Cardiac muscle cell (in vitro differentiated cells and primary cell): ENCODE data around the gene LANCL3. TPM values are rescaled to one million over a fixed set of nuclear protein-coding genes. Genes with fewer than 3 reads are reported as not detected.

Source experiments
- DNase-seq, 2 donors: peaks; one replicate each; pipeline versions ENCODE4 v3.0.0 to v3.0.0-alpha.2; 2010 to 2017; ENCODE audit warnings: low read depth in 1 of 2, low spot score in 1 of 2
- H3K27ac ChIP-seq: fragments of 200-600 bp; sonication (generic); 2 replicates; pipeline ENCODE4 v1.5.1; 2016
- H3K27me3 ChIP-seq: fragments of 200-600 bp; sonication (generic); 2 replicates; pipeline ENCODE4 v1.6.0; 2016; ENCODE audit warnings: control low read depth
- H3K36me3 ChIP-seq: fragments of 200-600 bp; sonication (generic); 2 replicates; pipeline ENCODE4 v1.5.1; 2016; ENCODE audit warnings: control low read depth
- H3K4me1 ChIP-seq: fragments of 200-600 bp; sonication (generic); 2 replicates; pipeline ENCODE4 v1.8.1; 2017; ENCODE audit warnings: low read depth, mild to moderate bottlenecking, mixed run types
- H3K4me3 ChIP-seq: fragments of 200-600 bp; sonication (generic); 2 replicates; pipeline ENCODE4 v1.5.1; 2016; ENCODE audit warnings: mild to moderate bottlenecking
- H3K9me3 ChIP-seq: fragments of 200-600 bp; sonication (generic); 2 replicates; pipeline ENCODE4 v1.5.1; 2017; ENCODE audit warnings: low read depth, mild to moderate bottlenecking, control low read depth
- polyA plus RNA-seq: library from polyadenylated mRNA; unstranded; fragments of >200 nt; fragmentation: Nextera tagmentation; extraction: Ambion mirVana; gene quantifications from 2 replicates; pipeline ENCODE4 v1.2.1, GENCODE V29; 2016
- total RNA-seq: library from RNA; depleted of rRNA; stranded (reverse); fragments of >200 nt; gene quantifications from 2 replicates; pipeline ENCODE4 v1.2.3, GENCODE V29; 2016
- TF ChIP-seq, protein P1 (sequence below): IDR thresholded peaks from 2 replicates; pipeline ENCODE4 v1.5.1; 2012; ENCODE audit warnings: low read depth, mild to moderate bottlenecking, low read length

LANCL3 gene
- total and polyA plus RNA-seq, 2 experiments from 2014 or later: 0.33 TPM; not detected in 1

DNA sequence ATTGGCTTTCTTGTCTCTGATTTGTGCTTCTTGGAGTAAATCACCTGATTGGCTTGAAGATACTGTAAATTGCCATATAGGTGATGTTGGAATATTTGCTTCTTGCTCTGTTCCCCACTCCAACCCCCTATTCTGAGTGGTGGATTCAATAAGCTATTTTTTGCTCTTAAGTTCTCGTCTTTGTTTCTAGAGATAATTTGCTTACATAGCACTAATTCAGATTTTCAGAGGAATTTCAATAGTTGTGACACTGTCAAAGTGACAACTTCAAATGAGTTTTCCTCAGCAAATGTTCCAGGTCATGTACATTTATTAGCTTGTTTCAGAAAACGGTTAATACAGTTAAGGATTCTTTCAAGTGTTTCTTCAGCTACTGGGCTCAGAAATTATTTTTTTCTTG, 18.6 kb downstream of the LANCL3 start:
- no peak for DNase-seq
- Histone ChIP-seq H3K9me3 (no peaks in the 10 kb centered on the region), H3K4me1 (no peaks in the 10 kb centered on the region), H3K27ac (no peak overlapping the region), H3K36me3 (no peaks in the 10 kb centered on the region), H3K4me3 (no peak overlapping the region), H3K27me3 (no peaks in the 10 kb centered on the region)
- TF ChIP-seq, protein P1, sequence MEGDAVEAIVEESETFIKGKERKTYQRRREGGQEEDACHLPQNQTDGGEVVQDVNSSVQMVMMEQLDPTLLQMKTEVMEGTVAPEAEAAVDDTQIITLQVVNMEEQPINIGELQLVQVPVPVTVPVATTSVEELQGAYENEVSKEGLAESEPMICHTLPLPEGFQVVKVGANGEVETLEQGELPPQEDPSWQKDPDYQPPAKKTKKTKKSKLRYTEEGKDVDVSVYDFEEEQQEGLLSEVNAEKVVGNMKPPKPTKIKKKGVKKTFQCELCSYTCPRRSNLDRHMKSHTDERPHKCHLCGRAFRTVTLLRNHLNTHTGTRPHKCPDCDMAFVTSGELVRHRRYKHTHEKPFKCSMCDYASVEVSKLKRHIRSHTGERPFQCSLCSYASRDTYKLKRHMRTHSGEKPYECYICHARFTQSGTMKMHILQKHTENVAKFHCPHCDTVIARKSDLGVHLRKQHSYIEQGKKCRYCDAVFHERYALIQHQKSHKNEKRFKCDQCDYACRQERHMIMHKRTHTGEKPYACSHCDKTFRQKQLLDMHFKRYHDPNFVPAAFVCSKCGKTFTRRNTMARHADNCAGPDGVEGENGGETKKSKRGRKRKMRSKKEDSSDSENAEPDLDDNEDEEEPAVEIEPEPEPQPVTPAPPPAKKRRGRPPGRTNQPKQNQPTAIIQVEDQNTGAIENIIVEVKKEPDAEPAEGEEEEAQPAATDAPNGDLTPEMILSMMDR: no peak

DNA sequence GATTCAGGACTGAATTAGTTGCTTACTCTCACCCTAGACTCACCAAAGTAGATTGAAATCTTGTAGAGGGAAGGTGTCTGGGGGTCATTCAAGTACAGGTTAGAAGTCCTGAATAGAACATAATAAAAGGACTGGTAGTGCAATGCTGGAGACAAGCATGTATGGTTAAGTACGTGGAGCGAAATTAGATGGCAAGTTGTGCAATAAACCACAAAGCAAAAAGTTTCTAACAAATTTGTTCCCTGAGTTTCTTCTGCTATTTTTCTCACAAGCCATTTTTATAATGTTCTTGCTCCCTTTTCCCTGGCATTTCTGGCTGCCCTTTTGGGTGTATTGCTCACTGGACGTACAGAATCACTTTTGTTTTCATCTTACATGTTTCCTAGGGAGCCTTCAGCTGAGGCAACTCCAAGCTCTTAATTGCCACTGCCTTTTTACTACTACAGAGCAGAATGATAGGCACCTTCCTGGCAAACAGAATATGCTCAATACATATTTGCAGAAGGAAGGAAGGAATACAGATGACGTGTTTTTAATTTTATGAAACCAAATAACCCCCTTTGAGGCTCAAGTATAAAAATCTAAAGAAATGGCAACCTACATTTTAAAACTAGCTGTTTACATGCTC, 23.4 kb downstream of the LANCL3 start:
- Histone ChIP-seq H3K9me3 (no peaks in the 10 kb centered on the region), H3K27me3 (no peaks in the 10 kb centered on the region), H3K4me1 (no peaks in the 10 kb centered on the region), H3K4me3 (no peak overlapping the region), H3K27ac (no peak overlapping the region), H3K36me3 (no peaks in the 10 kb centered on the region)
- DNase-seq: no peak
- TF ChIP-seq, protein P1: no peak

DNA sequence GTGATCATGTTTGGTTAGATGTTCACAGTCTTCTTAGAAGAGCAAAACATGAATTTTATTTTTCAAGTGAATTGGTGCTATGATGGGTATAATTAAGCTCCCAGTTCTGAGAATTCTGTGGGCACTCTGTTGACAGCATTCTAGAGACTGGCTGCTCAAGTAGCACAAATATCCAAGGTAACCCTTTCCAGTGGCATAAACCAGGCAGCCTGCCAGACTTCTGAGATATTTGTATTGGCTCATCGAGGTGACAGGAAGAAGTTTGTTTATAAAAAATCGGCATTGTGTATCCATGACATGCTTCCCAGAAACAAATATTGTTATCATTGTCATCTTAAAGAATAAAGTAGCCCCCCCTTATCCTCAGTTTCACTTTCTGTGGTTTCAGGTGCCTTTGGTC, 28.3 kb downstream of the LANCL3 start:
- Histone ChIP-seq H3K27ac (no peak overlapping the region), H3K9me3 (no peaks in the 10 kb centered on the region), H3K27me3 (no peaks in the 10 kb centered on the region), H3K36me3 (no peaks in the 10 kb centered on the region), H3K4me1 (no peaks in the 10 kb centered on the region), H3K4me3 (no peak overlapping the region)
- TF ChIP-seq, protein P1: no peak
- no peak for DNase-seq

DNA sequence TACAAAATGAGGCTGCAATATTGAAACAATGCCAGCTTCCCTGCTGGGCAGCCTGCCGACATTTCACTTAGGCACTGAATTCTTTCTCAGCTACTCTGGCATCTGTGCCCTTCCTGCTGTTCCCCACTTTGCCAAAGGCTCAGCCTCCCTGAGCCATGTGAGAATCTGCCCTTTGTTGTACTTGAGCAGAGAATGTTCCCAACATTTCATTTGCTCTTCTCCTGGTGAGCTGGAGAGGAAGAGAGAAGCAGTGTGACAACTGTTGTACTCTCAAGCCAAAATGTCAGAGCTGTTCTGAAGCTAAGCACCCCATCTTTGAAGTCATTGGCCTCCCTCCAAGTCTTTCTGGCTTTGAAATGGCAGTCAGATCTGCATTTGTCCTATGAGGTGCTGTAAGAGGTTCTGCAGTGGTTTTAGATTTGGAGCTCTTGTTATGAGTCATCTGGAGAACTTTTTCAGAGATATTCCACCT, 32.5 kb downstream of the LANCL3 start:
- no peak overlapping the region for H3K27ac ChIP-seq
- H3K36me3 ChIP-seq: no peaks in the 10 kb centered on the region
- TF ChIP-seq, protein P1: no peak
- no peaks in the 10 kb centered on the region for H3K9me3 ChIP-seq
- DNase-seq: no peak
- H3K4me3 ChIP-seq: no peak overlapping the region
- no peaks in the 10 kb centered on the region for H3K4me1 ChIP-seq
- H3K27me3 ChIP-seq: no peaks in the 10 kb centered on the region

DNA sequence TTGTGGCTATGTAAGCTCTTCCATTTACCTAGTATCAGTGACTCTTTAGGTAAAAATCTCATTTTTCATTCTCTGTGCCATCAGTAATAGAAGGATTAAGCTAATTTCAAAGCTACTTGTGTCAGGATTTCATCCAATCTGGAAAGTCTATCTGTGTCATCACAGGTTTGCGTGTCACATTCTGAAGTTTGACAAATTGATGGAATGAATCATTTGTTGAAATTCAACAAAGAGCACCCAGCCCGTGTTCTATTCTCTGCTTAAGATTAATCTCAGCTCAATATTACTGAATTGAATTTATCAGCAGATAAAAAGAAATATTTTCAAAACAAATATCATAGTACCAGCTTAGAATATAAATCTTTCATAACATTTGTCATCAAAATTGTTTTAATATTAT, 35.8 kb downstream of the LANCL3 start:
- no peaks in the 10 kb centered on the region for H3K27me3 ChIP-seq
- no peaks in the 10 kb centered on the region for H3K4me1 ChIP-seq
- H3K4me3 ChIP-seq: no peak overlapping the region
- no peaks in the 10 kb centered on the region for H3K9me3 ChIP-seq
- TF ChIP-seq, protein P1: no peak
- H3K36me3 ChIP-seq: no peaks in the 10 kb centered on the region
- H3K27ac ChIP-seq: no peak overlapping the region
- no peak for DNase-seq
